Inferior parietal cortex (tissue), 1 donor: ENCODE data around the gene TULP1.

Experiments
- DNase-seq: peaks from one replicate; pipeline ENCODE4 v3.0.0-alpha.2; 2016; ENCODE audit errors: extremely low spot score

The TULP1 gene

DNA sequence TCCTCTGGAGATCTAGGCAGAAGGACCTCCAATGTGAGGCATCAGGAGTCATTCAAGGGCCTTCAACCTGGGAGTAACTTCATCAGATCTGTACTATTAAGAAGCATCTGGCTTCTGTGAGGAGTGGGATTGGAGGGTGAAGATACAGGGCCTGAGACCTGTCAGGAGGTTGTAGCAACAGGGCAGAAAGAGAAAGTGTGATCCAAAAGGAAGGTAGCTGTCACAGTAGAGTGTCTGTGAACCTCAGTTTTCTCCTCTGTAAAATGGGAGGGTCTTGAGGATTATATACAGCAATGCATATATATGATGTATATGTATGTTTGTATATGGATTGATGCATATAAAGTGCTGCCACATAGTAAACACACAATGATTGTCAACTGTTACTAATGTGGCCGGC lies 47.0 kb downstream of the TULP1 start:
- DNase-seq = no peak

DNA sequence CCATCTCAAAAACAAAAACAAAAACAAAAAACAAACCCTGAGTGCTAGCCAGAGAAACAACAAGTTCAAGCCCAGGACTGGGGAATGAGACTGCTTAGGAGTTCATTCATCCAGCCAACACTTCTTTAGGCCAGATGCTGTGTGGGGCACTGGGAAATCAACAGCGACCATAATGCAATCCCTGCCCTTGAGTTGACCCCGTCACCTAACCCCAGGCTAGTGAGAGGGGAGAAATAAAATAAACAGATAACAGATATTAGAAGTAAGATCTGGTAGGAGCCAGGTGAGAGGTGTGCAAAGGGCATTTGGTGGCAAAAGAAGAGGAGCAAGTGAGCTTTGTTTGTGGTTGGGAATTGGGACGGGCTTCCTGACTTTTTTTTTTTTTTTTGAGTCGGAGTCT lies 49.4 kb downstream of the TULP1 start:
- DNase-seq = no peak

DNA sequence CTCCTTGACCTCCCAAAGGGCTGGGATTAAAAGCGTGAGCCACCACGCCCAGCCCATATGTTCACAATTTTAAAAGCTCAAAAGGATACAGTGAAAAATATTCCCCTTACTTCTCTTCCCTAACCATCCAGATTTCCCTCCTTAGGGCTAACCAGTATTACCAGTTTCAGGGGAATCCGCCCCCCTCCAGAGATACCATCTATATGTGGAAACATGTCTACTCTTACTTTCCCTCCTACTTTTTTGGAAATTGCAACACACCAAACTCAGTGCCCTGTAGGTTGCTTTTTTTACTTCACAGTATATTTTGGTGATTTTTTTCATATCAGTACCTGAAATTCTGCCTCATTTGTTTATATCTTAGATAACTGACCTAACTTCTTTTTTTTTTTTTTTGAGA lies 51.4 kb downstream of the TULP1 start:
- no peak for DNase-seq

DNA sequence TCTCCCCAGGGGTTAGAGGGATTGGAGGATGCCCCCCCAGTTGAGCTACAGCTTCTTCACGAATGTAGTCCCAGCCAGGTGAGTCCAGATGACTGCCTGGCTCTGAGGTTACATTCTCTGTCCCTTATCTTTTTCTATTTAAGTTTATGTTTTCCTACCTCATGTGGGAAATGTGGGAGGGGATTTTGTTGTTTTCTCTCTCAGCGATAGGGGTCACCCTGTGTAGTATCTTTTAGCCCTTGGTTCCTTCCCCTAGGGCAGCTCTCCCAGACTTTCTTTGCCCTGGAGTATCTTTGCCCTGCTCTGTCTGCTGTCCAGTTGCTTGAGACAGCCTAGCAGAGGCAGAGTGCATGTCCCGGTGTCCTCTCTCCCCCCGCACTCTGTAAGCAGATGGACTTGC lies 54.8 kb downstream of the TULP1 start:
- DNase-seq = no peak

DNA sequence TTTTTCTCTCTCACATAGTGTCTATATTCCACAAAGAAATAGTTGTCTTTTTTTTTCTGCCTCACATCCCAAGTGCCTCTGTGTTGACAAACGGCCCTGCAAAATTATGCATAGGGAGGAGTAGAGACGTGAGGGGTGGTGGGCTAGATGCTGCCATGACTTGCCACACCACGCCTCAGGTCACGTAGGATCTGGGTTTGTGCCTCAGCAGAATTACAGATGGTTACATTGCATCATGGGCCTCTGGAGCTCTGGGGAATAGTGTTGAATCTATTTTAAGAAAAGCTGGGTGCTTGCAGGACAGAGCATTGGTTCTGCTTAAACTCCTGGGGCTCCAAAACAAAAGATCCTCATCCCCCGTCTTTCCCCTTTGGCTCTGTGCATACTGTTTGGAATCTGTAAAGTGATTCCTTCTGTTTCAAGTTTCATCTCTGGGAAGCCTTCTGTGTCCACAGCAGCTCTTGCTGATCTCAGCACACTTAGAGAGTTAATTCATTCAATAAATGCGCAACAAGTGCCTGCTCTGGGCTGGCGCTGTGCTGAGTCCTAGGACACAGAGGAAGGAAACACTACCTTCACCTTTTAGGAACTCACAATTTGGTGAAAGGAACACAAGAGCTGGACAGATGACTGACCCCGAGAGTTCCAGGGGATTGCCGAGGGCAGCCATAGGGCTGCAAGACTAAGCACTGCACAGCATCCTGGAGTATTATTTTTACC lies 58.1 kb downstream of the TULP1 start:
- DNase-seq = no peak

DNA sequence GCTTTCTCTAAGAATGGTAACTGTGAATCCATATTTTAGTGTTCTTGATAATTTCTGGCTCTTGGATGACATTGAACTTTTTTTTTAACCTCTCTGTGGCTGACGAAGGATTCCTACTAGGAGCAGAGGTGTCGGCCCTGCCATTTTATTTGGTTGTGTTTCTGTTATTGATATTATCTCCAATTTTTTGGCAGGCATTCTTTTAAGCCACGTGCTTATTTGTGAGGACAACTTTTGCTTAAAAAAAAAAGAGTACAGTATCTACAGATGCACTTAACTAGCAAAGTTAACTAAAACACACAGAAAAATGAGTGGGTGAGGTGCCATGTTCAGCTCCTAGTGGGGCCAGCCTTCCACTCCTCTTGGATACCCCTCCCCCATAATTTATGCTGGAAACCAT lies 59.5 kb downstream of the TULP1 start:
- no peak for DNase-seq

DNA sequence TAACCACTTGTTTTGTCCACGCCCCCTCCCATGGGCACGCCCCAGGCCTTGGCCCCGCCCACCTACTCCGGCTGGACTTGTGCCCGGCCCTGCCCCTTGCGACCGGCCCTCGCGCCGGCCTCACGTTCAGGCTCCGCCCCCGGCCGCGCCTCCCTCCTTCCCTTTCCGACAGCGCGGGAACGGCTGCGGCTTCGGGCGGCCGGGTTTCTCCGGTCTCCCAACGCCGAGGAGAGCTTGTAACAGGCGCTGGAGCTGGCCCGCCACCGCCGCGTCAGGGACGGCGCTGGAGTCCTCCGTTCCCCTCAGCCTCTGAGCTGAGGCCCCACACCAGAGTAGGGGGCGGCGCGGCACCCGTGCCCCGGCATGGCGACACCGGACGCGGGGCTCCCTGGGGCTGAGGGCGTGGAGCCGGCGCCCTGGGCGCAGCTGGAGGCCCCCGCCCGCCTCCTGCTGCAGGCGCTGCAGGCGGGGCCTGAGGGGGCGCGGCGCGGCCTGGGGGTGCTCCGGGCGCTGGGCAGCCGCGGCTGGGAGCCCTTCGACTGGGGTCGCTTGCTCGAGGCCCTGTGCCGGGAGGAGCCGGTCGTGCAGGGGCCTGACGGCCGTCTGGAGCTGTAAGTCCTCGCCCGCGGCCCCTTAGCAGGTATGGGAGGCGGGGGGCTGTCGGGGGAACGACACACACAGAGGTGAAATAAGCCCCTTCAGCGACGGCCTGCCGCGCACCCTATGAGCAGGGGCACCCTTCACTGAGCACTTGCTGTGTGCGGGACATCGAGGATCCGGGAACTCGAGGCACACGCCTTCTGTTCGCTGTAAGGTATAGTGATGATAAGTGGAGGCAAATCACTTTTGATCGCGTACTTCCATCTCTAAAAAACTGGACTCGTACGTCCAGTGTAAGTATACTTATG lies 60.3 kb downstream of the TULP1 start, which contains the start of gene FANCE:
Gene FANCE, plus strand, starts transcription at position 156 of the 908 bp plus-strand sequence. Its CDS starts 208 bp downstream, at position 364.
- peak; percentile 86 for DNase-seq

DNA sequence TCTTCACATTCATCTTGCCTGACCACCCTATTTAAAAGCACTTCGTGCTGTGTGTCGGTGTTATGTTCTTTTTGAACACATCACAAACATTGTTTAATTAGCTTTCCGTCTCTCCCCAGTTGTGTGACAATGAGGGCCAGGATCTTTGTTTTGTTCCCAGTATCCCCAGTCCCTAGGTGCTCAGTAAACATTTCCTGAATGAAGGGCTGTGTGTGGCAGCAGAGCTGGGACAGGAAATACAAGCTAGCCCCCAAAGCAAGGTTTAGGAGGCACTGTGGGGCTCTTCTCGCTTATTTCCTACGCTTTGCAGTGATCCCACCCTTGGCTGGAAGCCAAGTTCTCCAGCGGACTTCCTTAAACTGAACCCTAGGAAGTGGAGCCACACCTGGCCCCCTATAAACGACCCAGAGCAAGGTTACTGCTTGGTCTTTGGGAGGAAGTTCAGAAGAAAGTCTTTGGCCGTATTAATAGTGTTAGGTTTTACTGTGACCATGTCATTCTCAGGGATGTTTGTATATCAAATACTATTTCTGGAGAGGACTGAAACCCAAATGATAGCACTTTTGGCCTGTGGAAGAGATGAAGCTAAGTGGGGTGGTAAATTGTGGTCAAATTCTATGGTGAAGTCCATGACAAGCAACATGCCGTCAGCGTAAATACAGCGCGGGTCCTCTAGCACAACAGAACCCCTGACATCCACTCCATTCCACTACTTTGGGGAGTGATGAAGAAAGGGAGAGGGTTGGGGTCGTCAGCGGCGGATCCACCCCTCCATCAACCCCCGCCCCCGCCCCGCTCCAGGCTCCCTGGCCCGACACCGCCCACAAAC lies 61.1 kb downstream of the TULP1 start:
- no peak for DNase-seq

DNA sequence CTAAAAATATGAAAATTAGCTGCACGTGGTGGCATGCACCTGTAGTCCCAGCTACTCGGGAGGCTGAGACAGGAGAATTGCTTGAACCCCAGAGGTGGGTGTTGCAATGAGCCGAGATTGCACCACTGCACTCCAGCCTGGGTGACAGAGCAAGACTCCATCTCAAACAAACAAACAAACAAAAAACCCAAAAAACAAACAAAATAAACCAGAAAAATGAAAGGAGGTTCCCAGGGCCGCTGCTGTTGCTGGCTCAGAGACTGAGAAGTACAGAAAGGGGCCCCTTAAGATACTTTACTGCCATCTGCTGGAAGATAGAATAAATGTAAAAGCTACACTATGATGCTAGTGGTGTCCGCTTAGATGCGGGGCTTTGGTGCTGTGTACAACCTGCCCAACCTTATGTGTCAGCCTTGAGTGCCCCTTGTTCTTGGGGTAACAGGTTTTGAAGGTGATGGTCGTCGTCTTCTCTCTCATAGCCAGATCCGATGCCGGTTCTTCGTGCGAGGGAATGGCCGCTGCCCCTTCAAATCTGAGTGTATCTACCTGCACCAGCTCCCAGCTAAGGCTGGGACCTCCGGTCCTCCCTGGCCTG lies 63.3 kb downstream of the TULP1 start:
- DNase-seq = peak; percentile 89

DNA sequence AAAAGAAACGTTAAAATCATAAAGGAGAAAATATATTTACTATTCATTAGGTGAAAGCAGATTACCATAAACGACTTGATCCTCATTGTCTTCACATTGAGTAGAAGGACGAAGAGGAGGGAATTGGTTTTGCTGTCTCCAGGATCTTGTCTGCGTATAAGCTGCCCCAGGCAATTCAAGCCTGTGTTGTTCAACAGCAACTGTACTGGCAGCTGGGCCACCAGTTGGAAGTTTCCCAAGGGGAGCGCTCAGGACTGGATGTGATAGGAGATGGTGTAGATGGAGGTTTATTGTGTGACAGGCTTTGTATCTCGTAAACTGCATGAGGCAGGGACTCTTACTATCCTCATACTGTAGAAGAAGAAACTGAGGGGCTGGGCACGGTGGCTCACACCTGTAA lies 64.5 kb downstream of the TULP1 start:
- DNase-seq = no peak
